Chondrocyte (in vitro differentiated cells): Measurements from ENCODE around the gene IRAK2. TPM values are rescaled to one million over a fixed set of nuclear protein-coding genes. Genes with fewer than 3 reads are reported as not detected.

Source experiments
- DNase-seq: peaks from one replicate; pipeline ENCODE4 v3.0.0; 2021; ENCODE audit warnings: mixed read lengths, low spot score
- H3K27ac Mint-ChIP-seq: one replicate; pipeline ENCODE4 v1.8.0; 2021; ENCODE audit warnings: mild to moderate bottlenecking, moderate library complexity, mixed read lengths; ENCODE audit not compliant: unreplicated experiment
- H3K27me3 Mint-ChIP-seq: 2 replicates; pipeline ENCODE4 v1.8.0; 2021; ENCODE audit warnings: low read depth, mixed read lengths
- H3K36me3 Mint-ChIP-seq: 2 replicates; pipeline ENCODE4 v1.8.0; 2021; ENCODE audit warnings: low read depth, mixed read lengths
- H3K4me1 Mint-ChIP-seq: 2 replicates; pipeline ENCODE4 v1.8.0; 2021; ENCODE audit warnings: low read depth, mild to moderate bottlenecking, mixed read lengths
- H3K4me3 Mint-ChIP-seq: one replicate; pipeline ENCODE4 v1.8.0; 2021; ENCODE audit warnings: mild to moderate bottlenecking, moderate library complexity, mixed read lengths; ENCODE audit not compliant: unreplicated experiment
- H3K9me3 Mint-ChIP-seq: 2 replicates; pipeline ENCODE4 v1.8.0; 2021; ENCODE audit warnings: low read depth, mixed read lengths
- total RNA-seq: library from RNA; stranded (reverse); gene quantifications from 3 replicates; pipeline ENCODE4 v1.2.1, GENCODE V29; 2021
- TF ChIP-seq, protein P1 (sequence below): fragments of 200-600 bp; sonication (generic); IDR thresholded peaks from 2 replicates; pipeline ENCODE4 v1.5.0; 2021; ENCODE audit warnings: antibody characterized with exemption, mild to moderate bottlenecking, moderate library complexity

IRAK2 gene
- total RNA-seq, 1 donor from 2014 or later: 1.6 TPM

DNA sequence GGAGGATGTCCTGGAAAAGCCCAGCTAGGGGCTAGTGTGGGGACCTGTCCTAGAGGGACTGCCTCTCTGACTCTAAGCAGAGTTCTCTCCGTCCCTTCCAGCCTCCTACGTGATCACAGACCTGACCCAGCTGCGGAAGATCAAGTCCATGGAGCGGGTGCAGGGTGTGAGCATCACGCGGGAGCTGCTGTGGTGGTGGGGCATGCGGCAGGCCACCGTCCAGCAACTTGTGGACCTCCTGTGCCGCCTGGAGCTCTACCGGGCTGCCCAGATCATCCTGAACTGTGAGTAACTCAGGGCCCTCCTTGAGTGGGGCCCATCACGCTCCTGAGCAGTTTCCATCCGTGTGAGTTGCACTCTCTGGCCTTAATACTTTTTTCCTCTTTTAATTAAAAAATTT lies 13.0 kb downstream of the IRAK2 start:
- Mint-ChIP-seq H3K9me3 (no peaks in the 10 kb centered on the region), H3K4me3 (no peak overlapping the region), H3K27me3 (no peaks in the 10 kb centered on the region), H3K4me1 (peaks cover 14% of the 10 kb centered on the region), H3K36me3 (peaks cover 1% of the 10 kb centered on the region), H3K27ac (no peak overlapping the region)
- DNase-seq: no peak
- TF ChIP-seq, protein P1, sequence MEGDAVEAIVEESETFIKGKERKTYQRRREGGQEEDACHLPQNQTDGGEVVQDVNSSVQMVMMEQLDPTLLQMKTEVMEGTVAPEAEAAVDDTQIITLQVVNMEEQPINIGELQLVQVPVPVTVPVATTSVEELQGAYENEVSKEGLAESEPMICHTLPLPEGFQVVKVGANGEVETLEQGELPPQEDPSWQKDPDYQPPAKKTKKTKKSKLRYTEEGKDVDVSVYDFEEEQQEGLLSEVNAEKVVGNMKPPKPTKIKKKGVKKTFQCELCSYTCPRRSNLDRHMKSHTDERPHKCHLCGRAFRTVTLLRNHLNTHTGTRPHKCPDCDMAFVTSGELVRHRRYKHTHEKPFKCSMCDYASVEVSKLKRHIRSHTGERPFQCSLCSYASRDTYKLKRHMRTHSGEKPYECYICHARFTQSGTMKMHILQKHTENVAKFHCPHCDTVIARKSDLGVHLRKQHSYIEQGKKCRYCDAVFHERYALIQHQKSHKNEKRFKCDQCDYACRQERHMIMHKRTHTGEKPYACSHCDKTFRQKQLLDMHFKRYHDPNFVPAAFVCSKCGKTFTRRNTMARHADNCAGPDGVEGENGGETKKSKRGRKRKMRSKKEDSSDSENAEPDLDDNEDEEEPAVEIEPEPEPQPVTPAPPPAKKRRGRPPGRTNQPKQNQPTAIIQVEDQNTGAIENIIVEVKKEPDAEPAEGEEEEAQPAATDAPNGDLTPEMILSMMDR: no peak

DNA sequence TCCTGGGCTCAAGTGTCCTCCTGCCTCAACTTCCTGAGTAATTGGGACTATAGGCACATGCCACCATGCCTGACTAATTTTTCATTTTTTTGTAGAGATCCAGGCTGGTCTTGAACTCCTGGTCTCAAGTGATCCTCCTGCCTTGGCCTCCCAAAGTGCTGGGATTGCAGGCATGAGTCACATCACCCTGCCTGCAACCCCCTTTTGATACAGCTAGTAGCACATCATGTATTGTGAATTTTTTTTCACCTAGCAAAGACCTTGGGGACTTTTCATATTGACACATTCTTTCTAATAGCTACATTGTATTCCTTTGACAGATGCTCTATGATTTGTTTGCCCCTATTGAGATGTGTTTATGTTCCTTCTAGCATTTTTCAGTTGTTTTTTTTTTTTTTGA lies 14.2 kb downstream of the IRAK2 start:
- TF ChIP-seq, protein P1: no peak
- Mint-ChIP-seq H3K27ac (no peak overlapping the region), H3K4me1 (peaks cover 4% of the 10 kb centered on the region), H3K27me3 (no peaks in the 10 kb centered on the region), H3K9me3 (no peaks in the 10 kb centered on the region), H3K36me3 (peaks cover 1% of the 10 kb centered on the region), H3K4me3 (no peak overlapping the region)
- DNase-seq: no peak

DNA sequence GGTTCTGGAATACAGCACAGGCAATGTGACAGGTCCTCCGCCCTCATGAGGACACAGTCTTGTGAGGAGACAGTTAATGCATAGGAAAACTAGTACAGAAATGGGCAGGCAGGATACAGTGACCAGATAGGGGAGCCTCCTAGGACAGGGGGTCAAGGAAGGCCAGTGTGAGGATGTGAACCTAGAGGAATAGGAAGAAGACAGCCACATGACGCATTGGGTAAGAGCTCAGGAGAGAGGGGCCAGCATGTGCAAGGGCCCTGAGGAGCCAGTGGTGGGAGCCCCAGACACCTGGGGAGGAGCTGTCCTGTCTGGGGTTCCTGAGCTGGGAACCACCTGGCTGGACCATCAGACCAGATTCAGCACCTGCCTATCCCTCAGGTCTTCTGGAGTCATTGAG lies 15.6 kb downstream of the IRAK2 start:
- H3K27ac Mint-ChIP-seq: no peak overlapping the region
- H3K4me1 Mint-ChIP-seq: no peaks in the 10 kb centered on the region
- TF ChIP-seq, protein P1: no peak
- H3K9me3 Mint-ChIP-seq: no peaks in the 10 kb centered on the region
- no peak for DNase-seq
- H3K27me3 Mint-ChIP-seq: no peaks in the 10 kb centered on the region
- H3K4me3 Mint-ChIP-seq: no peak overlapping the region
- peaks cover 1% of the 10 kb centered on the region for H3K36me3 Mint-ChIP-seq

DNA sequence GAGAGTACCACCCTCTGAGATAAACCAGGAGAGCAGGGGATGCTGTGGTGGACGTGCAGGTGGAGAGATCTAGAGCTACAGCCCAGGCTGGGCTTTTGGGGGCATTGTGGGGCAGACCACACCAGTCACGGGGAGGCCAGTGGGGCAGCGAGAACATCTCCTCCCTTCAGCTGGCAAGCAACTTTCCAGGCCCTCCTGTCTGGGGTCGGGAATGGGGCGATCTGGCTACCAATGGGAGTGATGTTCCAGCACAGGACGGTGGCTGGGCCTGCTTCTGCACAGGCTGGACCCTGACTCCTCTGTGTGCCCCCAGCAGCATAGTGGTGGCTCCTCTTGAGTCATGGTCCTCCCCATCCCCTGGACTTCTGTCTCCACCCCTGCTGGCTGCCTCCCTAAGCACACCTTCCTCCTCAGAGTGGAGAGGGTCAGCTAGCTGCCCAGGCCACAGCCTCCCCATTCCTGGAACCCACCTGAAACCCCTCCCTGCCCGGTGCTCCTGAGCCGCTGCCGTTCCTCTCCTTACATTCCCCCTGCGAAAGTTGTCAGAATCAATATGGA lies 16.1 kb downstream of the IRAK2 start:
- H3K4me1 Mint-ChIP-seq: no peaks in the 10 kb centered on the region
- no peaks in the 10 kb centered on the region for H3K27me3 Mint-ChIP-seq
- H3K9me3 Mint-ChIP-seq: no peaks in the 10 kb centered on the region
- no peak overlapping the region for H3K4me3 Mint-ChIP-seq
- TF ChIP-seq, protein P1: no peak
- peaks cover 1% of the 10 kb centered on the region for H3K36me3 Mint-ChIP-seq
- no peak for DNase-seq
- H3K27ac Mint-ChIP-seq: no peak overlapping the region

DNA sequence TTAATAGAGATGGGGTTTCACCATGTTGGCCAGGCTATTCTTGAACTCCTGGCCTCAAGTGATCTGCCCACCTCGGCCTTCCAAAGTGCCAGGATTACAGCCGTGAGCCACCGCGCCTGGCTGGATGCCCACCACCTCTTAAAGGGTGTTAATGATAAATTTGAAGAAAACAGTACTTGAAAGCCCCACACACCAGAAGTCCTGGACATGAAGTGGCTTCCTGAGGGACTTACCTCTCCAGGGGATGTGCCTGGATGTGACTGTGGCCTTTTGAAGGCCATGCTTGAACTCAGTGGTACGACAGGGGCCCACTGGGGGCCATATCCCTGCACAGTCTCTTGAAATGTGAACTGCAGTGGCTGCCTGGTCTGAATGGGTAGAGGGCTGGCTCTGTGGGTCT lies 18.2 kb downstream of the IRAK2 start:
- H3K27ac Mint-ChIP-seq: no peak overlapping the region
- H3K9me3 Mint-ChIP-seq: no peaks in the 10 kb centered on the region
- no peaks in the 10 kb centered on the region for H3K27me3 Mint-ChIP-seq
- no peak for DNase-seq
- no peaks in the 10 kb centered on the region for H3K4me1 Mint-ChIP-seq
- peaks cover 2% of the 10 kb centered on the region for H3K36me3 Mint-ChIP-seq
- TF ChIP-seq, protein P1: no peak
- H3K4me3 Mint-ChIP-seq: no peak overlapping the region
